ENCODE data around the gene ZSCAN5C.
"Not testable (repeated sequence)": the region's sequence is repeated elsewhere in the genome, so short reads cannot be mapped to it uniquely, and the experiment has no call there.

The ZSCAN5C gene

DNA sequence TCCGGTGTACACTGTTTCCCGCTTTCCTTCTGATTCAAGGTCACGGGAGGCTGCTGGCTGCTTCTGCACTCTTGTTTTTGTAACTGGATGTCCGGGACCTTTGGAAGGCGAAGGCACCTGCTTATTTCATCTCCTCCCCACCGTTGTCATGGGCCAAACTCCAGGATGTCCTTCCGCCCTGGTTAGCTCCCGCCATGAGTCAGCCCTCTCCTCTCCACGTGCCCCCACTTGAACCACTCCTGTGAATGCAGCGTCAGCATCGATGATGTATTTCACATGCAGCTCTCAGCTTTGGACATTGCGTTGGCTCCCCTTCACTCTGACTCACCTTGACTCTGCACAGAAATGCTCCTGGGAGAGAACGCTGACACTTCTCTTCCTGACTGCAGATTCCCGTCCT, 31.8 kb upstream of the ZSCAN5C start:
- Histone ChIP-seq H3K9ac (ENCODE audit: low read length) (no peak overlapping the region), H3K4me2 (ENCODE audit: low read length) (no peak overlapping the region), H2AFZ (ENCODE audit: low read length) (no peak overlapping the region), H3K79me2 (ENCODE audit: insufficient read depth, low read length) (no peaks in the 10 kb centered on the region), H3K27ac (ENCODE audit: low read depth, low read length, poor library complexity, severe bottlenecking) (no peak overlapping the region), H3K9me3 (ENCODE audit: low read length) (no peaks in the 10 kb centered on the region), H3K36me3 (ENCODE audit: insufficient read depth, low read length) (no peaks in the 10 kb centered on the region), H3K4me1 (ENCODE audit: insufficient read depth, low read length, severe bottlenecking) (no peaks in the 10 kb centered on the region), H3K9me2 (ENCODE audit: low read depth, low read length) (no peaks in the 10 kb centered on the region), H3K27me3 (ENCODE audit: insufficient read depth, low read length) (0 out of 2 replicates have a peak, but pooled peaks cover 5% of the 10 kb centered on the region), H4K20me1 (ENCODE audit: insufficient read depth, low read length) (no peaks in the 10 kb centered on the region), H3F3A (ENCODE audit: insufficient read depth, low read length) (no peaks in the 10 kb centered on the region), H3K4me3 (ENCODE audit: low read depth, low read length, poor library complexity, severe bottlenecking) (no peak overlapping the region)
- TF ChIP-seq EZH2 (IDR thresholded peaks at IDR 0.05; ENCODE audit: borderline replicate concordance, low read length): no peak
- TF ChIP-seq, protein P1, sequence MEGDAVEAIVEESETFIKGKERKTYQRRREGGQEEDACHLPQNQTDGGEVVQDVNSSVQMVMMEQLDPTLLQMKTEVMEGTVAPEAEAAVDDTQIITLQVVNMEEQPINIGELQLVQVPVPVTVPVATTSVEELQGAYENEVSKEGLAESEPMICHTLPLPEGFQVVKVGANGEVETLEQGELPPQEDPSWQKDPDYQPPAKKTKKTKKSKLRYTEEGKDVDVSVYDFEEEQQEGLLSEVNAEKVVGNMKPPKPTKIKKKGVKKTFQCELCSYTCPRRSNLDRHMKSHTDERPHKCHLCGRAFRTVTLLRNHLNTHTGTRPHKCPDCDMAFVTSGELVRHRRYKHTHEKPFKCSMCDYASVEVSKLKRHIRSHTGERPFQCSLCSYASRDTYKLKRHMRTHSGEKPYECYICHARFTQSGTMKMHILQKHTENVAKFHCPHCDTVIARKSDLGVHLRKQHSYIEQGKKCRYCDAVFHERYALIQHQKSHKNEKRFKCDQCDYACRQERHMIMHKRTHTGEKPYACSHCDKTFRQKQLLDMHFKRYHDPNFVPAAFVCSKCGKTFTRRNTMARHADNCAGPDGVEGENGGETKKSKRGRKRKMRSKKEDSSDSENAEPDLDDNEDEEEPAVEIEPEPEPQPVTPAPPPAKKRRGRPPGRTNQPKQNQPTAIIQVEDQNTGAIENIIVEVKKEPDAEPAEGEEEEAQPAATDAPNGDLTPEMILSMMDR (IDR thresholded peaks at IDR 0.05; ENCODE audit: low read length): no peak

DNA sequence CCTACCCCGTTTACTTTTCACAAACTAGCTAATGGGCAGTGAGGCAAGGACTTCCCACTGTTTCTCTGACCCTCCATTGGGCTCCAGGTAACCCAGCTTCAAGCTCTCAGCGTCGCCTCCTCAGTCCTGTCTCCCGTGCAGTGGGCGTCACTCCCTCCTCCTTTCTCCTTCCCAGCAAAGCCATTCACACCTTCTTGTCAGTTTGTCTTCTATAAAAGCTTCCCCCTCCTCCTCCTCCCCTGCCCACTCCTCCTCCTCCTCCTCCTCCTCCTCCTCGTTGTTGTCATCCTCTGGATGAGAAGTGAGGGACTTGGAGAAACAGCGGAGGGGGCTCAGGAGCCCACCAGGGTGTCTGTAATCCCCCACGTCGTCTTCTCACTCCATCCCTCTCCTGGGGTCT, 28.0 kb upstream of the ZSCAN5C start:
- Histone ChIP-seq H3K4me2 (ENCODE audit: low read length) (no peak overlapping the region), H3K9me2 (ENCODE audit: low read depth, low read length) (no peaks in the 10 kb centered on the region), H3K4me1 (ENCODE audit: insufficient read depth, low read length, severe bottlenecking) (no peaks in the 10 kb centered on the region), H3K27me3 (ENCODE audit: insufficient read depth, low read length) (0 out of 2 replicates have a peak, but pooled peaks cover 5% of the 10 kb centered on the region), H3K4me3 (ENCODE audit: low read depth, low read length, poor library complexity, severe bottlenecking) (no peak overlapping the region), H3K9me3 (ENCODE audit: low read length) (no peaks in the 10 kb centered on the region), H3K36me3 (ENCODE audit: insufficient read depth, low read length) (no peaks in the 10 kb centered on the region), H3F3A (ENCODE audit: insufficient read depth, low read length) (no peaks in the 10 kb centered on the region), H3K9ac (ENCODE audit: low read length) (no peak overlapping the region), H4K20me1 (ENCODE audit: insufficient read depth, low read length) (no peaks in the 10 kb centered on the region), H3K79me2 (ENCODE audit: insufficient read depth, low read length) (no peaks in the 10 kb centered on the region), H3K27ac (ENCODE audit: low read depth, low read length, poor library complexity, severe bottlenecking) (no peak overlapping the region), H2AFZ (ENCODE audit: low read length) (no peak overlapping the region)
- TF ChIP-seq EZH2 (IDR thresholded peaks at IDR 0.05; ENCODE audit: borderline replicate concordance, low read length): no peak
- TF ChIP-seq, protein P1 (IDR thresholded peaks at IDR 0.05; ENCODE audit: low read length): no peak

DNA sequence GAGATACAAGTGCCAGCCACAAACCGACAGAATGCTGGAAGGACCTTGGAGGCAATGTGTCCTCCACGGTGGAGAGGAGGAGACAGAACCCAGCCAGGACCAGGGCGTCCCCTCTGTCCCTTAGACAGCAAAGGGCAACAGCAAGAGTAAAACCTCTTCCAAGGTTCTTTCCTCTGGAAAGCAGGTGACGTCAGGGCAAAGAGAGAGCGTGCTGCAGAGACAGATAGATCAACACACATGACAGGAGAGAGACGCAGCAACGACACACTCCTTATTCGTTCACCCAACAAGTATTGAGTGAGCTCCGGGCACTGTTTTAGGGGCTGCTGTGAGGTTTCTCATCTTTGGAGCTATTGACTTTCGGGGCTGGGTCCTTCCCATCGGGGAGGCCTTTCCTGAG, 27.5 kb upstream of the ZSCAN5C start:
- H3K36me3 ChIP-seq (ENCODE audit: insufficient read depth, low read length): no peaks in the 10 kb centered on the region
- no peak overlapping the region for H3K4me3 ChIP-seq (ENCODE audit: low read depth, low read length, poor library complexity, severe bottlenecking)
- no peaks in the 10 kb centered on the region for H3F3A ChIP-seq (ENCODE audit: insufficient read depth, low read length)
- H3K79me2 ChIP-seq (ENCODE audit: insufficient read depth, low read length): no peaks in the 10 kb centered on the region
- no peak for TF ChIP-seq EZH2 (IDR thresholded peaks at IDR 0.05; ENCODE audit: borderline replicate concordance, low read length)
- TF ChIP-seq, protein P1 (IDR thresholded peaks at IDR 0.05; ENCODE audit: low read length): no peak
- H3K9ac ChIP-seq (ENCODE audit: low read length): no peak overlapping the region
- H3K4me2 ChIP-seq (ENCODE audit: low read length): no peak overlapping the region
- H2AFZ ChIP-seq (ENCODE audit: low read length): no peak overlapping the region
- no peaks in the 10 kb centered on the region for H4K20me1 ChIP-seq (ENCODE audit: insufficient read depth, low read length)
- no peaks in the 10 kb centered on the region for H3K4me1 ChIP-seq (ENCODE audit: insufficient read depth, low read length, severe bottlenecking)
- H3K9me2 ChIP-seq (ENCODE audit: low read depth, low read length): no peaks in the 10 kb centered on the region
- no peaks in the 10 kb centered on the region for H3K9me3 ChIP-seq (ENCODE audit: low read length)
- H3K27me3 ChIP-seq (ENCODE audit: insufficient read depth, low read length): 0 out of 2 replicates have a peak, but pooled peaks cover 5% of the 10 kb centered on the region
- H3K27ac ChIP-seq (ENCODE audit: low read depth, low read length, poor library complexity, severe bottlenecking): no peak overlapping the region

DNA sequence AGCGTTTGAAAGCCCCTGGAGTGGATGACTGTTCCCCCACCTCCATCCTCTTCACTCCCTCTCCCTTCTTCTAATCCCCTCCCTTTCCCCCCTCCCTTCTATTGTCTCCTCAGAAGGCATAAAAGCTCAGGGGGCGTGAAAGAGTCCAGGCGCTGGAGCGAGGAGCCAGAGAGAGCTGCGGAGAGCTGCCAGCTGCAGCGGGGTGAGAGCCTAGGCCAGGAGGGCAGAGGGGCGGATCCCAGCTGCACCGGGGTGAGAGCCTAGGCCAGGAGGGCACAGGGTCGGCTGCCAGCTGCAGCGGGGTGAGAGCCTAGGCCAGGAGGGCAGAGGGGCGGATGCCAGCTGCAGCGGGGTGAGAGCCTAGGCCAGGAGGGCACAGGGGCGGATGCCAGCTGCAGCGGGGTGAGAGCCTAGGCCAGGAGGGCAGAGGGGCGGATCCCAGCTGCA, 26.2 kb upstream of the ZSCAN5C start, which contains the start of gene GALP:
Gene GALP (plus strand): TSS at position 148 of the 447 bp plus-strand sequence. CDS start 1,101 bp downstream, outside the sequence.
- not testable (repeated sequence) for H3K4me3 ChIP-seq (ENCODE audit: low read depth, low read length, poor library complexity, severe bottlenecking); H3K9me3 ChIP-seq (ENCODE audit: low read length); H3K36me3 ChIP-seq (ENCODE audit: insufficient read depth, low read length); H3K9me2 ChIP-seq (ENCODE audit: low read depth, low read length); H3K9ac ChIP-seq (ENCODE audit: low read length); H3K4me1 ChIP-seq (ENCODE audit: insufficient read depth, low read length, severe bottlenecking); H3K27me3 ChIP-seq (ENCODE audit: insufficient read depth, low read length); H4K20me1 ChIP-seq (ENCODE audit: insufficient read depth, low read length); H2AFZ ChIP-seq (ENCODE audit: low read length); H3F3A ChIP-seq (ENCODE audit: insufficient read depth, low read length); H3K79me2 ChIP-seq (ENCODE audit: insufficient read depth, low read length); H3K27ac ChIP-seq (ENCODE audit: low read depth, low read length, poor library complexity, severe bottlenecking); H3K4me2 ChIP-seq (ENCODE audit: low read length)

DNA sequence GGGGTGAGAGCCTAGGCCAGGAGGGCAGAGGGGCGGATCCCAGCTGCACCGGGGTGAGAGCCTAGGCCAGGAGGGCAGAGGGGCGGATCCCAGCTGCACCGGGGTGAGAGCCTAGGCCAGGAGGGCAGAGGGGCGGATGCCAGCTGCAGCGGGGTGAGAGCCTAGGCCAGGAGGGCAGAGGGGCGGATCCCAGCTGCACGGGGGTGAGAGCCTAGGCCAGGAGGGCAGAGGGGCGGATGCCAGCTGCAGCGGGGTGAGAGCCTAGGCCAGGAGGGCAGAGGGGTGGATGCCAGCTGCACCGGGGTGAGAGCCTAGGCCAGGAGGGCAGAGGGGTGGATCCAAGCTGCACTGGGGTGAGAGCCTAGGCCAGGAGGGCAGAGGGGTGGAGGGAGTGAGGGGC, 25.8 kb upstream of the ZSCAN5C start:
- H3K79me2 ChIP-seq (ENCODE audit: insufficient read depth, low read length); H4K20me1 ChIP-seq (ENCODE audit: insufficient read depth, low read length); H3K9me2 ChIP-seq (ENCODE audit: low read depth, low read length); H3K36me3 ChIP-seq (ENCODE audit: insufficient read depth, low read length); H3K4me3 ChIP-seq (ENCODE audit: low read depth, low read length, poor library complexity, severe bottlenecking); H3F3A ChIP-seq (ENCODE audit: insufficient read depth, low read length); H3K9me3 ChIP-seq (ENCODE audit: low read length); H3K27ac ChIP-seq (ENCODE audit: low read depth, low read length, poor library complexity, severe bottlenecking); H3K4me1 ChIP-seq (ENCODE audit: insufficient read depth, low read length, severe bottlenecking); H3K4me2 ChIP-seq (ENCODE audit: low read length); H3K9ac ChIP-seq (ENCODE audit: low read length); H2AFZ ChIP-seq (ENCODE audit: low read length); H3K27me3 ChIP-seq (ENCODE audit: insufficient read depth, low read length): not testable (repeated sequence)
